DOHH2 (cell line): ENCODE measurements around the gene BTBD17.

Experiments used
- EZH2phosphoT487 ChIP-seq: fragments of 200-600 bp; sonication (generic); IDR thresholded peaks from 2 replicates; pipeline ENCODE4 v1.6.1; 2017; ENCODE audit warnings: borderline replicate concordance, mild to moderate bottlenecking, antibody characterized with exemption, low read length, moderate library complexity, mixed read lengths
- TF ChIP-seq, protein P1 (sequence below): fragments of 200-600 bp; sonication (generic); IDR thresholded peaks from one replicate; pipeline ENCODE4 v1.5.1; 2014; ENCODE audit warnings: antibody characterized with exemption, mild to moderate bottlenecking, low read depth, low read length; ENCODE audit not compliant: poor library complexity, severe bottlenecking

DNA sequence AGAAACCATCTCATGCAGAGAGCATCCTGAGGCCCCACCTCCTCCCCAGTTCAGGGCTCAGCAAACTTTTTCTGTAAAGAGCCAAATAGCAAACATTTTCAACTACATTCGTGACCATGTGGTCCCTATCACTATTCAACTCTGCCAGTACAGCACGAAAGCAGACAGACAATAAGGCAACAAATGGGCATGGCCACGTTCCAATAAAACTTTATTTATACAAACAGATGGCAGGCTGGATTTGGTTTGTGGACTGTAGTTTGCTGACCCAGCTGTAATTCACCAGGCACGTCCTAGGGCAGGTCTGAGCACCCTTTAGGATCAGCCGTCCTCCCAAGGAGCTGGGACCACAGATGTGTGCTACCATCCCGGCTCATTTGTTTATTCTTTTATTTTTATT lies 43.1 kb upstream of the BTBD17 start:
- TF ChIP-seq, protein P1, sequence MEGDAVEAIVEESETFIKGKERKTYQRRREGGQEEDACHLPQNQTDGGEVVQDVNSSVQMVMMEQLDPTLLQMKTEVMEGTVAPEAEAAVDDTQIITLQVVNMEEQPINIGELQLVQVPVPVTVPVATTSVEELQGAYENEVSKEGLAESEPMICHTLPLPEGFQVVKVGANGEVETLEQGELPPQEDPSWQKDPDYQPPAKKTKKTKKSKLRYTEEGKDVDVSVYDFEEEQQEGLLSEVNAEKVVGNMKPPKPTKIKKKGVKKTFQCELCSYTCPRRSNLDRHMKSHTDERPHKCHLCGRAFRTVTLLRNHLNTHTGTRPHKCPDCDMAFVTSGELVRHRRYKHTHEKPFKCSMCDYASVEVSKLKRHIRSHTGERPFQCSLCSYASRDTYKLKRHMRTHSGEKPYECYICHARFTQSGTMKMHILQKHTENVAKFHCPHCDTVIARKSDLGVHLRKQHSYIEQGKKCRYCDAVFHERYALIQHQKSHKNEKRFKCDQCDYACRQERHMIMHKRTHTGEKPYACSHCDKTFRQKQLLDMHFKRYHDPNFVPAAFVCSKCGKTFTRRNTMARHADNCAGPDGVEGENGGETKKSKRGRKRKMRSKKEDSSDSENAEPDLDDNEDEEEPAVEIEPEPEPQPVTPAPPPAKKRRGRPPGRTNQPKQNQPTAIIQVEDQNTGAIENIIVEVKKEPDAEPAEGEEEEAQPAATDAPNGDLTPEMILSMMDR: no peak
- no peak for TF ChIP-seq EZH2phosphoT487
